GM12878 (cell line): Measurements from ENCODE around the gene STAB2. TPM values are rescaled to one million over a fixed set of nuclear protein-coding genes. Genes with fewer than 3 reads are reported as not detected.

ENCODE experiments used
- ATAC-seq: fragments of 200-7000 bp; cut with Tn5 transposase; 3 replicates; pipeline ENCODE4 v1.9.1; 2020; ENCODE audit warnings: mild to moderate bottlenecking, moderate library complexity
- BruUV-seq: library from RNA; stranded (reverse); fragments of 400-500 nt; replicated peaks from 2 replicates; lab custom pipeline; 2021; lab: Mats Ljungman, UMichigan
- CTCF ChIA-PET: fragments of 300-600 bp; sonication (Branson Sonifier 250); formaldehyde crosslinking; extraction: SDS; loops from one replicate; lab custom pipeline; 2021; ENCODE audit warnings: inconsistent platforms; lab: Yijun Ruan, JAX
- POLR2A ChIA-PET: fragments of 350-600 bp; formaldehyde crosslinking; extraction: SDS; loops from one replicate; lab custom pipeline; 2021; ENCODE audit warnings: inconsistent platforms; lab: Charles Lee
- RAD21 ChIA-PET: fragments of 300-600 bp; sonication (Branson Sonifier 250); formaldehyde crosslinking; loops from one replicate; lab custom pipeline; 2023; ENCODE audit warnings: antibody characterized with exemption; ENCODE audit not compliant: unreplicated experiment; lab: Charles Lee
- SMC1A ChIA-PET: fragments of 300-600 bp; sonication (Branson Sonifier 250); formaldehyde crosslinking; loops from one replicate; lab custom pipeline; 2023; ENCODE audit not compliant: unreplicated experiment, uncharacterized antibody; lab: Charles Lee
- DNase-seq: peaks from one replicate; pipeline ENCODE4 v3.0.0-alpha.2; 2011; ENCODE audit warnings: low read depth, low spot score
- FAIRE-seq: peaks from 3 replicates; lab custom pipeline; 2011; peaks lifted over from hg19 to GRCh38; lab: Jason Lieb, UNC
- H2AFZ ChIP-seq: 2 replicates; pipeline ENCODE4 v1.6.0; 2011; ENCODE audit warnings: low read depth, low read length, control low read depth; ENCODE audit not compliant: control insufficient read depth
- H3K27ac ChIP-seq: 2 replicates; pipeline ENCODE4 v1.5.1; 2011; ENCODE audit warnings: control low read depth; ENCODE audit not compliant: control insufficient read depth, insufficient read depth
- H3K27me3 ChIP-seq, 2 experiments: replicated peaks in 1 of 2; 2 replicates each; pipeline versions ENCODE4 v1.6.0 to v1.6.1; 2011; ENCODE audit warnings: low read length in 1 of 2; ENCODE audit not compliant: control insufficient read depth in 2 of 2, insufficient read depth in 2 of 2
- H3K36me3 ChIP-seq, 2 experiments: 2 replicates each; pipeline ENCODE4 v1.5.1; 2011; ENCODE audit warnings: low read length in 1 of 2; ENCODE audit not compliant: control insufficient read depth in 2 of 2, insufficient read depth in 2 of 2
- H3K4me1 ChIP-seq: 2 replicates; pipeline ENCODE4 v1.6.1; 2011; ENCODE audit warnings: mild to moderate bottlenecking, low read length, moderate library complexity, mixed read lengths; ENCODE audit not compliant: control insufficient read depth, insufficient read depth
- H3K4me2 ChIP-seq: 2 replicates; pipeline ENCODE4 v1.6.0; 2011; ENCODE audit warnings: control low read depth; ENCODE audit not compliant: control insufficient read depth, insufficient read depth
- H3K4me3 ChIP-seq: fragments of 200-600 bp; sonication (generic); 2 replicates; pipeline ENCODE4 v1.5.1; 2016
- H3K79me2 ChIP-seq: 2 replicates; pipeline ENCODE4 v1.6.0; 2011; ENCODE audit warnings: low read length; ENCODE audit not compliant: control insufficient read depth, insufficient read depth
- H3K9ac ChIP-seq: 2 replicates; pipeline ENCODE4 v1.8.0; 2011; ENCODE audit warnings: low read length, control low read depth, mixed read lengths; ENCODE audit not compliant: control insufficient read depth, insufficient read depth
- H3K9me3 ChIP-seq: replicated peaks from 3 replicates; pipeline ENCODE4 v1.5.1; 2011; ENCODE audit warnings: mild to moderate bottlenecking, low read length; ENCODE audit not compliant: control insufficient read depth, insufficient read depth
- H4K20me1 ChIP-seq: 2 replicates; pipeline ENCODE4 v1.6.0; 2011; ENCODE audit not compliant: control insufficient read depth, insufficient read depth
- ASH2L ChIP-seq: fragments of 300-600, 200-600 bp; sonication (generic); IDR thresholded peaks from 2 replicates; pipeline ENCODE4 v1.6.1; 2017; ENCODE audit warnings: low read depth, mild to moderate bottlenecking, borderline replicate concordance
- POLR2AphosphoS2 ChIP-seq: IDR thresholded peaks from 2 replicates; pipeline ENCODE4 v1.6.1; 2011; ENCODE audit warnings: low read depth, mild to moderate bottlenecking, low read length, improper control_type of control experiment, moderate library complexity
- ZNF207 ChIP-seq: fragments of 450-650 bp; IDR thresholded peaks from 2 replicates; pipeline ENCODE4 v1.6.1; 2014; ENCODE audit warnings: antibody characterized with exemption, mild to moderate bottlenecking, borderline replicate concordance
- WGBS: methylation state at CpG from one replicate; pipeline ENCODE4 v1.1.6; 2016; ENCODE audit warnings: low lambda C conversion rate; ENCODE audit not compliant: insufficient replicate concordance, insufficient coverage; ENCODE audit errors: missing lambda C conversion rate; 5-methylcytosine and 5-hydroxymethylcytosine counted together
- in situ Hi-C: fragments of 300-500 bp; cut with MboI; formaldehyde crosslinking; loops from 9 replicates; pipeline ENCODE4 v1.14.3; 2018; ENCODE audit warnings: mixed read lengths
- intact Hi-C: fragments of 100-400 bp; cut with micrococcal nuclease; formaldehyde crosslinking; loops from one replicate; pipeline ENCODE4 v1.14.2; 2022; ENCODE audit not compliant: unreplicated experiment
- polyA plus RNA-seq, 11 experiments: library from polyadenylated mRNA; depleted of rRNA in 4 of 11; unstranded in 6 of 11; stranded (reverse) in 5 of 11; fragments of >200 nt; fragmentation: Nextera tagmentation in 4 of 11; fragmentation: Illumina TruSeq in 1 of 11; extraction: Ambion mirVana in 4 of 11; extraction: Trizol in 1 of 11; gene quantifications; 1 replicate in 1 of 11; 2 replicates in 10 of 11; pipeline versions ENCODE4 v1.2.1 to v1.2.3, GENCODE V29; 2011 to 2016; ENCODE audit warnings: inconsistent platforms in 2 of 11, missing spikeins in 2 of 11, low read depth in 1 of 11
- total RNA-seq, 4 experiments: library from RNA; depleted of rRNA in 3 of 4; stranded (reverse); fragments of >200 nt in 3 of 4; fragmentation: Illumina TruSeq in 1 of 4; extraction: Trizol in 1 of 4; gene quantifications; 2 replicates each; pipeline versions ENCODE4 v1.2.1 to v1.2.3, GENCODE V29; 2013 to 2021
- TF ChIP-seq, protein P1 (sequence below): fragments of 450-650 bp; formaldehyde crosslinking; IDR thresholded peaks from 2 replicates; pipeline ENCODE4 v1.5.0; 2022; ENCODE audit warnings: mild to moderate bottlenecking, missing genetic modification characterization
- TF ChIP-seq, protein P2 (sequence below): fragments of 450-650 bp; IDR thresholded peaks from 2 replicates; pipeline ENCODE4 v1.6.1; 2017; ENCODE audit warnings: antibody characterized with exemption, mild to moderate bottlenecking, moderate library complexity

The STAB2 gene
- total and polyA plus RNA-seq, 10 of the 15 experiments (the other 5 are each of a cell fraction or from before 2014, with no cell fraction given), result 0.37 TPM; not detected in 9

DNA sequence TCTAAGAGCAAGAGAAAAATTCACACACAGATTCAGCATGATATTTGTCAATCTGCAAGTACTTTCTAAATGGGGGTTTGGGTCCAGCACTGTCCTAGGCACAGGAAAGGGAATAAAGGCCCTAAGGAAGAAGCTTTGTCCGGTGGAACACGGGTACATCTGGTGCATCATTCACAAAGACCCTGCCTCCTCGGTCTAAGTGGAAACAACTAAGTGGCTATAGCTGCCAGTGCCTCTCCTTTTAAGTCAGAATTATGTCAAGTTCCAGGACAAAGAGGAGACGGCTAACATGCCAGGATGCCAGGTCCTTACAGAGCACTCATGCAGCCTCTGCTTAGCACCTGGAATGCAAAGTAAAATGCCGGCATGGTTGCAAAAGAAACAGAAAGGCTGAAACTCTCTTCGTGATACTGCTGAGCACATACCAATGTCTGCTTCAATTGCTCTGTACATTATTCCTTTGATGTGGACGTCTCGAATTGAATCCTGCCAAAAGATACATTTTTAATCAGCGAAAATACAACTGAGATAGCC is 206.5 kb downstream of the STAB2 start:
- Histone ChIP-seq H3K27ac (no peak overlapping the region), H3K27me3 (no peaks in the 10 kb centered on the region), H4K20me1 (no peaks in the 10 kb centered on the region), H2AFZ (no peak overlapping the region), H3K36me3 (peaks cover 5% of the 10 kb centered on the region in 2 experiments; a peak in 3 of 4 replicates), H3K9ac (no peak overlapping the region), H3K4me3 (no peak overlapping the region), H3K4me1 (no peaks in the 10 kb centered on the region), H3K4me2 (no peak overlapping the region), H3K79me2 (no peaks in the 10 kb centered on the region), H3K9me3 (no peaks in the 10 kb centered on the region)
- ChIA-PET SMC1A (interaction anchor here (1.2 kb wide), 1 partner anchor 9 kb away, joined by 3 read pairs; no protein-coding TSS in a partner anchor), CTCF (no interaction called here), POLR2A (no interaction called here), RAD21 (no interaction called here)
- no TSS peak for BruUV-seq
- WGBS, result 88% methylated on average over 9 of the region's 9 CpGs
- DNase-seq (no peak), FAIRE-seq (no peak), ATAC-seq (no peak)
- no peak for TF ChIP-seq POLR2AphosphoS2
- TF ChIP-seq ZNF207, result no peak
- TF ChIP-seq, protein P1, sequence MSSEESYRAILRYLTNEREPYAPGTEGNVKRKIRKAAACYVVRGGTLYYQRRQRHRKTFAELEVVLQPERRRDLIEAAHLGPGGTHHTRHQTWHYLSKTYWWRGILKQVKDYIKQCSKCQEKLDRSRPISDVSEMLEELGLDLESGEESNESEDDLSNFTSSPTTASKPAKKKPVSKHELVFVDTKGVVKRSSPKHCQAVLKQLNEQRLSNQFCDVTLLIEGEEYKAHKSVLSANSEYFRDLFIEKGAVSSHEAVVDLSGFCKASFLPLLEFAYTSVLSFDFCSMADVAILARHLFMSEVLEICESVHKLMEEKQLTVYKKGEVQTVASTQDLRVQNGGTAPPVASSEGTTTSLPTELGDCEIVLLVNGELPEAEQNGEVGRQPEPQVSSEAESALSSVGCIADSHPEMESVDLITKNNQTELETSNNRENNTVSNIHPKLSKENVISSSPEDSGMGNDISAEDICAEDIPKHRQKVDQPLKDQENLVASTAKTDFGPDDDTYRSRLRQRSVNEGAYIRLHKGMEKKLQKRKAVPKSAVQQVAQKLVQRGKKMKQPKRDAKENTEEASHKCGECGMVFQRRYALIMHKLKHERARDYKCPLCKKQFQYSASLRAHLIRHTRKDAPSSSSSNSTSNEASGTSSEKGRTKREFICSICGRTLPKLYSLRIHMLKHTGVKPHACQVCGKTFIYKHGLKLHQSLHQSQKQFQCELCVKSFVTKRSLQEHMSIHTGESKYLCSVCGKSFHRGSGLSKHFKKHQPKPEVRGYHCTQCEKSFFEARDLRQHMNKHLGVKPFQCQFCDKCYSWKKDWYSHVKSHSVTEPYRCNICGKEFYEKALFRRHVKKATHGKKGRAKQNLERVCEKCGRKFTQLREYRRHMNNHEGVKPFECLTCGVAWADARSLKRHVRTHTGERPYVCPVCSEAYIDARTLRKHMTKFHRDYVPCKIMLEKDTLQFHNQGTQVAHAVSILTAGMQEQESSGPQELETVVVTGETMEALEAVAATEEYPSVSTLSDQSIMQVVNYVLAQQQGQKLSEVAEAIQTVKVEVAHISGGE, result no peak
- TF ChIP-seq, protein P2, sequence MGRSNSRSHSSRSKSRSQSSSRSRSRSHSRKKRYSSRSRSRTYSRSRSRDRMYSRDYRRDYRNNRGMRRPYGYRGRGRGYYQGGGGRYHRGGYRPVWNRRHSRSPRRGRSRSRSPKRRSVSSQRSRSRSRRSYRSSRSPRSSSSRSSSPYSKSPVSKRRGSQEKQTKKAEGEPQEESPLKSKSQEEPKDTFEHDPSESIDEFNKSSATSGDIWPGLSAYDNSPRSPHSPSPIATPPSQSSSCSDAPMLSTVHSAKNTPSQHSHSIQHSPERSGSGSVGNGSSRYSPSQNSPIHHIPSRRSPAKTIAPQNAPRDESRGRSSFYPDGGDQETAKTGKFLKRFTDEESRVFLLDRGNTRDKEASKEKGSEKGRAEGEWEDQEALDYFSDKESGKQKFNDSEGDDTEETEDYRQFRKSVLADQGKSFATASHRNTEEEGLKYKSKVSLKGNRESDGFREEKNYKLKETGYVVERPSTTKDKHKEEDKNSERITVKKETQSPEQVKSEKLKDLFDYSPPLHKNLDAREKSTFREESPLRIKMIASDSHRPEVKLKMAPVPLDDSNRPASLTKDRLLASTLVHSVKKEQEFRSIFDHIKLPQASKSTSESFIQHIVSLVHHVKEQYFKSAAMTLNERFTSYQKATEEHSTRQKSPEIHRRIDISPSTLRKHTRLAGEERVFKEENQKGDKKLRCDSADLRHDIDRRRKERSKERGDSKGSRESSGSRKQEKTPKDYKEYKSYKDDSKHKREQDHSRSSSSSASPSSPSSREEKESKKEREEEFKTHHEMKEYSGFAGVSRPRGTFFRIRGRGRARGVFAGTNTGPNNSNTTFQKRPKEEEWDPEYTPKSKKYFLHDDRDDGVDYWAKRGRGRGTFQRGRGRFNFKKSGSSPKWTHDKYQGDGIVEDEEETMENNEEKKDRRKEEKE, result no peak
- no peak for TF ChIP-seq ASH2L
- in situ Hi-C loops, result no loop called here
- intact Hi-C loops, result no loop called here
